OCI-LY7 (cell line): ENCODE measurements around the gene RPS16.

Experiments used
- EZH2phosphoT487 ChIP-seq: fragments of 200-600 bp; sonication (generic); IDR thresholded peaks from 2 replicates; pipeline ENCODE4 v1.6.1; 2018; ENCODE audit warnings: low read depth, borderline replicate concordance, mild to moderate bottlenecking, mixed run types, antibody characterized with exemption, low read length, moderate library complexity, mixed read lengths
- TF ChIP-seq, protein P1 (sequence below): fragments of 200-600 bp; sonication (generic); conservative IDR thresholded peaks from 2 replicates; pipeline ENCODE4 v1.5.1; 2014; ENCODE audit warnings: mild to moderate bottlenecking, antibody characterized with exemption, low read length, moderate library complexity, mixed read lengths

DNA sequence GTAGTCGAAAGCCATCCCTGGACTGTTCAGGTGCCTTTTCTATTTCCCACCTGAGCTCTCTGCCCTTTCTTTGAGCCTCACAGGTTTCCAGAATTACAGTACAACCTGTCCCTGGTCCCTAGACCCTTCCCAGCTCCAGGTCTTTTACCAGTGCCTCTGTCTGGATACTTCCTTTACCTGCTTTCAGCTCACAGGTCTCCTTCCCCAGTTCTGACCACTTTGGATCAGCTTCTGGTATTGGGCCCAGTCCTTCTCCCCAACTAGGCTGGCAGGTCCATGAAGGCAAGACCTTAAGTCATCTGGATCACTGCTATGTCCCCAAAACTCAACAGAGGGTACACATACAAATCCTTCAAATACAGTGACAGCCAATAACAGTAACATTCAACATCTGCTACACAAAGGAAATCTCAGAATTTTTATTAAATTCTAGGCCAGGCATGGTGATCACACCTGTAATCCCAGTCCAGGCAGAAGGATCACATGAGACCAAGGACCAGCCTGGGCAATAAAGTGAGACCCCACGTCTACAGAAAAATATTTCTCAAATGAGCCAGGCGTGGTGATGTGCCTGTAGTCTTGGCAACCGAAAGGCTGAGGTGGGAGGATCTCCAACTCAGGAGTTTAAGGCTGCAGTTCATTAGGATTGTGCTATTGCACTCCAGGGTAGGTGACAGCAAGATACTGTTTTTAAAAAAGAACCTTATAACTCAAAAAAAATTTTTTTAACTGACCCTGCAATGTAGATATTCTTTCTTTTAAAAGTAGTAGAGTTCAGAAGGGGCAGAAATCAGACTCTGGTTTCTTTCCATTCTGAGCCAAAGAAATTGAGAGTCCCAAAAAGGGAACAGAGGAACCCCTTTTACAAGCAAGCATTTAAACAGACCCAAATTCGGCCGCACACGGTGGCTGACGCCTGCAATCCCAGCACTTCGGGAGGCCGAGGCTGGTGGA lies 1.3 kb downstream of the RPS16 start:
- TF ChIP-seq, protein P1, sequence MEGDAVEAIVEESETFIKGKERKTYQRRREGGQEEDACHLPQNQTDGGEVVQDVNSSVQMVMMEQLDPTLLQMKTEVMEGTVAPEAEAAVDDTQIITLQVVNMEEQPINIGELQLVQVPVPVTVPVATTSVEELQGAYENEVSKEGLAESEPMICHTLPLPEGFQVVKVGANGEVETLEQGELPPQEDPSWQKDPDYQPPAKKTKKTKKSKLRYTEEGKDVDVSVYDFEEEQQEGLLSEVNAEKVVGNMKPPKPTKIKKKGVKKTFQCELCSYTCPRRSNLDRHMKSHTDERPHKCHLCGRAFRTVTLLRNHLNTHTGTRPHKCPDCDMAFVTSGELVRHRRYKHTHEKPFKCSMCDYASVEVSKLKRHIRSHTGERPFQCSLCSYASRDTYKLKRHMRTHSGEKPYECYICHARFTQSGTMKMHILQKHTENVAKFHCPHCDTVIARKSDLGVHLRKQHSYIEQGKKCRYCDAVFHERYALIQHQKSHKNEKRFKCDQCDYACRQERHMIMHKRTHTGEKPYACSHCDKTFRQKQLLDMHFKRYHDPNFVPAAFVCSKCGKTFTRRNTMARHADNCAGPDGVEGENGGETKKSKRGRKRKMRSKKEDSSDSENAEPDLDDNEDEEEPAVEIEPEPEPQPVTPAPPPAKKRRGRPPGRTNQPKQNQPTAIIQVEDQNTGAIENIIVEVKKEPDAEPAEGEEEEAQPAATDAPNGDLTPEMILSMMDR = no peak
- TF ChIP-seq EZH2phosphoT487 = no peak
